GM10266 (cell line): ENCODE results near the gene PTGES2.

Source experiments
- DNase-seq: peaks from one replicate; pipeline ENCODE4 v3.0.0; 2012; ENCODE audit errors: extremely low spot score
- CTCF ChIP-seq: IDR thresholded peaks from 2 replicates; pipeline ENCODE4 v1.5.1; 2012; ENCODE audit warnings: mild to moderate bottlenecking, low read depth; ENCODE audit not compliant: control insufficient read depth, insufficient read depth; ENCODE audit errors: missing control alignments

The PTGES2 gene

GRCh38 chr9:128167209-128167608 is 39.7 kb upstream of the PTGES2 start:
- TF ChIP-seq CTCF = no peak
- no peak for DNase-seq

GRCh38 chr9:128166169-128166568 is 38.6 kb upstream of the PTGES2 start:
- no peak for TF ChIP-seq CTCF
- no peak for DNase-seq

- no peak for DNase-seq
Observed at GRCh38 chr9:128164307-128164885, 36.9 kb upstream of the PTGES2 start.

GRCh38 chr9:128163523-128164306 is 36.2 kb upstream of the PTGES2 start:
- DNase-seq = no peak
- TF ChIP-seq CTCF = no peak

More at GRCh38 chr9:128164307-128164885, 36.9 kb upstream of the PTGES2 start:
- TF ChIP-seq CTCF = no peak

GRCh38 chr9:128163027-128163515 is 35.5 kb upstream of the PTGES2 start:
- TF ChIP-seq CTCF = no peak

GRCh38 chr9:128162215-128163026 is 34.9 kb upstream of the PTGES2 start:
- TF ChIP-seq CTCF = no peak
- no peak for DNase-seq

More at GRCh38 chr9:128163027-128163515, 35.5 kb upstream of the PTGES2 start:
- DNase-seq = no peak
